HG02943 (cell line): ENCODE measurements around the gene OR8G5.

Experiments used
- ATAC-seq: cut with Tn5 transposase; IDR thresholded peaks from one replicate; pipeline ENCODE4 v1.9.1; 2021; ENCODE audit warnings: mild to moderate bottlenecking, low read depth, moderate library complexity; ENCODE audit not compliant: unreplicated experiment

The OR8G5 gene

DNA sequence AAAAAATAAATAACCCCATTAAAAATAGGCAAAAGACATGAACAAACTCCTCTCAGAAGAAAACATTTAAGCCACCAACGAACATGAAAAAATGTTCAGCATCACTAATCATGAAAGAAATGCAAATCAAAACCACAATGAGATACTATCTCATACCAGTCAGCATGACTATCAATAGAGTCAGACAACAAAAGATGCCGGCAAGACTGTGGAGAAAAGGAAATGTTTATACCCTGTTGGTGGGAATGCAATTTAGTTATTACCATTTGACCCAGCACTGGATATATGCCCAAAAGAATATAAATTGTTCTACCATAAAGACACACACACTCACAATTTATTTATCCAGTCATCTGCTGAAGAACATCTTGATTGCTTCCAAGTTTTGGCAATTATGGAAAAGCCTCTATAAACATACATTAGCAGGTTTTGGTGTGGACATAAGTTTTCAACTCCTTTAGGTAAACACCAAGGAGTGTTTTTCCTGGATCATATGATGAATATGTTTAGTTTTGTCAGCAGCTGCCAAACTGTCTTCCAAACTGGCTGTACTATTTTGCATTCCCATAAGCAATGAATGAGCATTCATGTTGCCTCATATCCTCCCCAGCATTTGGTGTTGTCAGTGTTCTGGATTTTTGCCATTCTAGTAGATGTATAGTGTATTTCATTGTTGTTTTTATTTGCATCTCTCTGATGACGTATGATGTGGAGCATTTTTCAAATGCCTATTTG is 29.6 kb downstream of the OR8G5 start:
- no peak for ATAC-seq

DNA sequence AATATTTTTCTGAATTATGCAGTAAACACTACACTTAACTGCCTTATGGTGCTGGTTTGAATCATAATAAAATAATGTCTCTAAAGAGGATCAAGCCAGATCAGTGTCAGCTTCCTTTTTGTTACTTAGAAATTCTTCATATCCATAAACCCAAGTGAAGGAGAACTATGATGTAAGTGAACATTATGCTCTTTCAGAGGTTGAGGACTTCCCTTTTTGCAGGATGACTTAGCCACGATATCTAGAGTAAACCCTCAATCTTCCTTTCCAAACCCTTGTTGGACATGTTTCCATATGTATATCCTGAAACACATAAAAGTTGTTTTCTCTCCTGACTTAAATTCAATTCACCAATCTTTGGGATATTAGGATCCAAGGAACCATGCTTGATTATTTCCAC is 38.5 kb downstream of the OR8G5 start:
- no peak for ATAC-seq

DNA sequence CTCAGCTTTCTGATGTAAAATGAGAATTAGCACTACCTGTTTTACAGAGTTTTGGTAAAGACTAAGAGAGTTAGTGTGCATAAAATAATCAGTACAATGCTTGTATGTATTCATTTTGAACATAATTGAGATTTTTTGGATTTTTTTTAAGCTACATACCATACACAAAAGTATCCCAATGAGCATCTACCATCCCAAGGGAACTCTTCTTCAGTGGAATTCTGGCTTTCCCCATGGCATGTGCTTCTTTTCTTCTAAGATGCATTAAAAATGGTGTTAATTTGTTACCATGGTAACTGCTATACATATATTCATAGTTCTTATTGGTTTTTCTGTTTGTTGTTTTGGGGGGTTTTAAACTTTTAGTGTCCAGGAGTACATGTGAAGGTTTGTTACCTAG is 39.8 kb downstream of the OR8G5 start:
- no peak for ATAC-seq

DNA sequence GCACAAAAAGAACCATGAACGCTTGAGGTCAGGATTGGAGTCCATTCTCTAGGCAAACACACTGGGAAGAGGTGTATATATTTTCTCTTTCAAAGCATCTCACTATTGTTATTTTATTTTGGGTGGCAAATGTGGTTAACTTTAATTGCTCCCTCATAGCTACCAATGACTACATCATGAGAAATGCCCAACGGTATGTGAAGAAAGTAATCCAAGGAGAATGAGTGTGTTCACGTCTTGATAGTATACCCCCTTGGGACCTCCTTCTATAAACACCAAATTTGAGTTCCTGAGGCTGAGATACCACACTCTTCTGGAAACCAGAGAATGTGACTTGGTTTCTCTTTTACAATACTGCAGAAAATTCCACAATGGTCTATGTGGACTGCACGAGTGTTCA is 41.7 kb downstream of the OR8G5 start:
- no peak for ATAC-seq

DNA sequence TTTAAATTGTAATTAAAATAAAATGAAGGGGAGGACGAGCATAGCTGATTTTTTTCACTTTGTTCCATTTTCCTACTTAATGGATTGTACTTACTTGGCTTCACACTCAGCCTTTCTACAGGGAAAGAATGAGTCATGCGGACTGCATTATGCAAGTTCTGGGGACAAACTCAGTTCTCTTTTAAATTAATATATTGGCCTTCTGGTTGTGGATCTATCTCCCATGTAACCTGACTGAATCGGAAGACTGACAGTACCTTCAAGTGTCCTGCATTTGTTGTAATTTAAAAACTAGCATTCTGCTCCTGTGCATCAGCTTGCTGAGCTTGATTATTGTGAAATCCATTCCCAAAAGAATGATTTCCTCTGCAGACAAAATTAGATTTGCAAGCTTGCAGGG is 45.4 kb downstream of the OR8G5 start:
- ATAC-seq = no peak

DNA sequence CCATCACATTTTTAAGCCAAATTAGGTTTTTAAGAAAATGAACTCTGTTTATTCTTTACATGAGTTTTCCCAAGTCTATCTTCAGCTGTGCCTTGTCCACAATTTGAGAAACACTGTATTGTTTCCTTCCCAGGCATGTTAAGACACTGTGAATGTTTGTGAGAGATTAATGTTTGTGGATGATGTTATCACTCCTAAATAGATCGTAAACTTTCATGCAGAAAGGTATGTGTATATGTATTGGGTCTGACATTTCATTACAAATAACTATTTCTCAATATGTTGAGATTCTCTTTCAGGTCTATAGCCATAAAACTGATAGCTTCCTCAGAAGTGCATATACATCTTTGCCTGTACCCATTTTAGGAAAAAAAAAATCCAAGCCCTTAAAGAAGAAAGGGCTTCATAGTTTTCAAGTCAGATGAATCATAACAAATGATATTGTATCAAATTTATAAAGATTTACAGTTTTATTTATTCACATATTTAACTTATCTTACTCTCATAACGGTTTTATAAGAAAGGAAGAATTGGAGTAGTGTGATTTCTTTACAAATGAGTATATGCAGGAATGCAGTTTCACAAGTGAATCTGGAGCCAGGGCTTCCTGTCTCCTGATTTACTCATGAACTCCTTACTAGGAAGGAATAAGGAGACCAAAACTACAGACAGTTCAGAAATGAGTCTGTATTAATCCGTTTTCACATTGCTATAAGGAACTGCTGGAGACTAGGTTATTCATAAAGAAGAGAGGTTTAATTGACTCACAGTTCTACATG is 46.4 kb downstream of the OR8G5 start:
- ATAC-seq = no peak

DNA sequence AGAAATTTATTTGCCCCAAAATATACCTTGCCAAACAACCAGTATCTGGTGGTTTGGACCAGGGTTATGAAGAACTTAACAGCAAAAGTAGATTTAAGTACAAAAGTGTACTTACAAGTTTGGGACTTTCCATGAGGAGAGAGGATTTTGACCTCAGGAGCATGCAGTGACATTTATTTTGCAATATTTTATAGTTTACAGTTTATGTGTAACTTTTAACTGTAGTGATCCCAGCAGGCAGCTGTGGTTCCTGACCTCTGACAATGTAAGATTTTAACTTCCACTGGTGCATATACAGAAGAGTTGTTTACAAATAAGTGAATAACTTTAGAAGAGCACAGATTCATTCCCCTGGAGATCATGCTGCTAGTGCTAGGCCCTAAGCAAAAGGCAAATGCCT is 50.9 kb downstream of the OR8G5 start:
- ATAC-seq = no peak

DNA sequence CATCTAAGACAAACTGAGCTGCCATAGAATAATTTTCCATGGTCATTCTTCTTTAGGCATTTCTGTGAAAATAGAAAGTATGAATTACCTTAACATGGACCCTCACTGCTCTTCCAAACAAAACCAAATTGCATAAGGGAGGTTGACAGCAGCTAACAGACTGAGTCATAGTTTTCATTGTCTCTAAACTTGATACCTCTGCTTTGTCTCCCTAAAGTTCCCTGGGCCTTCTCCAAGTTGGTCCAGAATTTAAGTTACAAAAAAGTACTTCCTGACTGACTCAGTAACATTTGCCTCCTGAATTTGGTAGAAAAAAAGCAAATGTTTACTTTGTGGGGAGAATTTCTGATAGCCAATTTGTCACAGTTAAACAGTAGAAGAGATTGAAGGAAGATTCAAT is 54.5 kb downstream of the OR8G5 start:
- ATAC-seq = no peak

DNA sequence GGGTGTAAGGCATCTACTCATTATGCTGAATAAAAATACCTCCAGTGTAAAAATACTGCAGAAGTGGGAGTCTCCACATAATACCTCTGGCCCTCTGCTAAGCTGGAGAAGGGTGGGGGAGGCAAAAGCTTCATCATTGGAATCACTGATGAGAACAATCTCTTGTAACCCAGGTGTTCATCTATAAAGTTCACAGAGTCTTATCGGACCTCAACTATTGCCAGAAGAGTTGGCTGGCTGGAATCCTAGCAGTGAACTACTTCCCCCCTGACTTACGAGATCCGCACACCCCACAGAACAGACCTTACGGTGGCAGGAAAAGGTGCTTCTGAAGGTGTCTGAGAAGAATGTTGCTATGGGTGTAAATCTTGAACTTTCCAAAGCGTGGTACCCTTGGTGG is 55.1 kb downstream of the OR8G5 start:
- no peak for ATAC-seq

DNA sequence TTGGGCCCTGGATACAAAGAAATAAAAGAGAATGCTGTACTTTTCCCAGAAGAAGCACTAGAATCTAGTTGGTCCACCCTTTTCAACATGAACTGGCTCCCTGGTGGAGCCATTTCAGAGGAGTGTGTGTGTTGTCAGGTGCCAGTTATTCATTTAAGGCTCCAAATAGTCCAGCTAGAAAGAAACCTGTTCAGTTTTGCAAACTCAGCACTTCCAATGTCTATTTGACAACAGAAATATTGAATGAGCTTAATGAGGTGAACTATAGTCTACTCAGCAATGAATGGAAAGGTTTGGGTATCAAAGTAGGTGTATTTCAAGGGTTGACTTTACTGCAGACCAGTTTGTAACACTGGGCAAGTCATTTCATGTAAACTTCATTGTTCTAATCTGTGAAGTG is 55.5 kb downstream of the OR8G5 start:
- ATAC-seq = no peak

DNA sequence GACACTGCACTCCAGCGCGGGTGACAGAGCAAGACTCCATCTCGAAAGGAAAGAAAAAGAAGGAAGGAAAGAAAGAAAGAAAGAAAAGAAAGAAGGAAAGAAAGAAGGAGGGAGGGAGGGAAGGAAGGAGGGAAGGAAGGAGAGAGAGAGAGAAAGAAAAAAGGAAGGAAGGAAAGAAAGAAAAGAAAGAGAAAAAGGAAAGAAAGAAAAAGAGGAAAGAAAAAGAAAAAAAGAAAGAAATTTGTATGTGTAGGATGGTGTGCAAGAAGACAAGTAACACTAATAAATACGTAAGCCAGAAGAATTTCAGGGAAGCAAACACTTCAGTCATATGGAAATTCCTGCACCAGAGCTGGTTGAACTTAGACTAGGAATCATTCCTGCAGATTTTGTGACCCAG is 57.0 kb downstream of the OR8G5 start:
- ATAC-seq = no peak

DNA sequence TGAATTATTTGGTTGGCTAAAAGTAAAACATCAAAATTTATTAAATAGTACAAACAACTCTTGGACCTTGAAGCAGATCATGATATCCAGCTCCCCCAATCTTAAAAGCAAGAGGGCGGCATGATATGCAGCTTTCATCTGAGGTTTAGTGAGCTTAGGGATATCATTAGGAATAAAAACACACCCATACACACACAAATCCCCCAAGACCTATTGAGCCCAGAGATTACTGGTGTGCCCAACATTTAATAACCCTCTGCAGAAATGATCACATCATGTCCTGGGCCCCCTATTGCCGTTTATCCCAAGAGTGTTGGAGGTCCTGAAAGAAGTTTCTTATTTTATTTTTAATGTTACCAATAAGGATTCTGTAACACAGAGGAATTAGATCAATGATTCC is 57.7 kb downstream of the OR8G5 start, which contains the start of gene OR8D1:
TSS of gene OR8D1 (minus strand) at position 101 of the 400 bp plus-strand sequence. CDS start 3,183 bp downstream, outside the sequence.
- ATAC-seq = no peak

DNA sequence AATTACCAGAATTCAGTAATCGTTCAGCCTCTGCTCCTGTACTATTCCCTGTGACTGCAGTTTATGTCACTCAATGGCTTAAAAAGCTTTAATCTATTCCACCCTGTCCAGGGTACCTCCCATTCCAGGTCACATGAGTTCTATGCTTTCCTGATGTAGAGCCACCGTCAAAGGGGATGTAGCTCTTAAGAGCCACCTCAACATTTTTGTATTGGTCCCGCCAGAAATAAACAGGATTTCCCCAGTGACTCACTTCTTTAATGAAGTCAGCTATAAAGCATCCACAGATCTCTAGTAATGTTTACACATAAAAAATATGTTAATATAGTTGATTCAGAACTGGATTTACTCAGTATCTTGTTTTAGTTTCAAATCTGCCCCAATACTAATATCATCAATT is 58.9 kb downstream of the OR8G5 start:
- no peak for ATAC-seq
